ENCODE measurements around the gene ERVK3-1. TPM values are rescaled to one million over a fixed set of nuclear protein-coding genes. Genes with fewer than 3 reads are reported as not detected.

ERVK3-1 gene
- total RNA-seq, 3 donors from 2014 or later, result 44.3 to 72.7 (median 60.0) TPM

DNA sequence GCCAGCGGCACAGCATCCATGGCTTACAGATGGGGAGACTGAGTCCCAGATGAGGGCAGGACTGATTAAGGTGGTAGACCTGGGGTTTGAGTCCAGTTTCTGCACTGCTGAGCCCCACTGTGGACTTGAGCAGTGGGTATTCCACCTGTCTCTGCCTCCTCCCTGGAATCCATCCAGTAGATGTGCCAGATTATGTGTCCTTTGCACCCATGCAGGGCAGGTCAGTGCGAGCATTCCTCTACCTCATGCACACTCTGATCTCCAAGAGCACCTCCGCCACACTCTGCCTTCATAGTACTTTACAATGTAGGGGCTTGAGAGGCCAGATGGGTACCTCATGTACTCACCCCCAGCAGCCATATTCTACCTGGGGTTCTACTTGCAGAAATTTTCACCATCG is 31.6 kb downstream of the ERVK3-1 start:
- H3K36me3 ChIP-seq, result no peaks in the 10 kb centered on the region
- H3K4me3 ChIP-seq, result no peak overlapping the region
- intact Hi-C loops (cut with DNase I; ENCODE audit: low total_unique reads), result no loop called here
- H3K4me1 ChIP-seq, result no peaks in the 10 kb centered on the region
- H3K9me3 ChIP-seq, result peaks cover 0 to 4% of the 10 kb centered on the region in 2 donors
- no peak for TF ChIP-seq POLR2AphosphoS5 (IDR thresholded peaks at IDR 0.05)
- TF ChIP-seq POLR2A (IDR thresholded peaks at IDR 0.05), result no peak
- TF ChIP-seq, protein P1, sequence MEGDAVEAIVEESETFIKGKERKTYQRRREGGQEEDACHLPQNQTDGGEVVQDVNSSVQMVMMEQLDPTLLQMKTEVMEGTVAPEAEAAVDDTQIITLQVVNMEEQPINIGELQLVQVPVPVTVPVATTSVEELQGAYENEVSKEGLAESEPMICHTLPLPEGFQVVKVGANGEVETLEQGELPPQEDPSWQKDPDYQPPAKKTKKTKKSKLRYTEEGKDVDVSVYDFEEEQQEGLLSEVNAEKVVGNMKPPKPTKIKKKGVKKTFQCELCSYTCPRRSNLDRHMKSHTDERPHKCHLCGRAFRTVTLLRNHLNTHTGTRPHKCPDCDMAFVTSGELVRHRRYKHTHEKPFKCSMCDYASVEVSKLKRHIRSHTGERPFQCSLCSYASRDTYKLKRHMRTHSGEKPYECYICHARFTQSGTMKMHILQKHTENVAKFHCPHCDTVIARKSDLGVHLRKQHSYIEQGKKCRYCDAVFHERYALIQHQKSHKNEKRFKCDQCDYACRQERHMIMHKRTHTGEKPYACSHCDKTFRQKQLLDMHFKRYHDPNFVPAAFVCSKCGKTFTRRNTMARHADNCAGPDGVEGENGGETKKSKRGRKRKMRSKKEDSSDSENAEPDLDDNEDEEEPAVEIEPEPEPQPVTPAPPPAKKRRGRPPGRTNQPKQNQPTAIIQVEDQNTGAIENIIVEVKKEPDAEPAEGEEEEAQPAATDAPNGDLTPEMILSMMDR (IDR thresholded peaks at IDR 0.05), result no peak
- H3K27ac ChIP-seq, result no peak overlapping the region
- no peak for DNase-seq (ENCODE audit: low spot score in 2 of 2)
- no peaks in the 10 kb centered on the region for H3K27me3 ChIP-seq

DNA sequence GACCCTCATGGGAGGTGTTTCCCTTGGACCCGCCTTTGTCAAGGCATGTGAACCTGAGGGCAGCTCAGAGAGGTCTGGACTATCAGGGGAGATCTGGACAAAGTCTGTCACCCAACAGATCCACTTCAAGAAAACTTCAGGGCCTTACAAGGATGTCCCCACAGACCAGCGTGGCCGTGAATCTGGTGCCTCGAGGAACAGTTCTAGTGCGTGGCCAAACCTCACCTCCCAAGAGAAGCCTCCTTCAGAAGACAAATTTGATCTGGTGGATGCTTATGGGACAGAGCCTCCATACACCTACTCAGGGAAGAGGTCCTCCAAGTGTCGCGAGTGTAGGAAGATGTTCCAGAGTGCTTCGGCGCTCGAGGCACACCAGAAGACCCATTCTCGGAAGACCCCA is 33.2 kb downstream of the ERVK3-1 start:
- no peaks in the 10 kb centered on the region for H3K27me3 ChIP-seq
- intact Hi-C loops (cut with DNase I; ENCODE audit: low total_unique reads), result no loop called here
- no peak overlapping the region for H3K4me3 ChIP-seq
- H3K27ac ChIP-seq, result no peak overlapping the region
- no peak for TF ChIP-seq POLR2AphosphoS5 (IDR thresholded peaks at IDR 0.05)
- TF ChIP-seq, protein P1 (IDR thresholded peaks at IDR 0.05), result no peak
- no peak for TF ChIP-seq POLR2A (IDR thresholded peaks at IDR 0.05)
- peaks cover 0 to 4% of the 10 kb centered on the region in 2 donors for H3K9me3 ChIP-seq
- no peaks in the 10 kb centered on the region for H3K36me3 ChIP-seq
- no peak for DNase-seq (ENCODE audit: low spot score in 2 of 2)
- H3K4me1 ChIP-seq, result no peaks in the 10 kb centered on the region

DNA sequence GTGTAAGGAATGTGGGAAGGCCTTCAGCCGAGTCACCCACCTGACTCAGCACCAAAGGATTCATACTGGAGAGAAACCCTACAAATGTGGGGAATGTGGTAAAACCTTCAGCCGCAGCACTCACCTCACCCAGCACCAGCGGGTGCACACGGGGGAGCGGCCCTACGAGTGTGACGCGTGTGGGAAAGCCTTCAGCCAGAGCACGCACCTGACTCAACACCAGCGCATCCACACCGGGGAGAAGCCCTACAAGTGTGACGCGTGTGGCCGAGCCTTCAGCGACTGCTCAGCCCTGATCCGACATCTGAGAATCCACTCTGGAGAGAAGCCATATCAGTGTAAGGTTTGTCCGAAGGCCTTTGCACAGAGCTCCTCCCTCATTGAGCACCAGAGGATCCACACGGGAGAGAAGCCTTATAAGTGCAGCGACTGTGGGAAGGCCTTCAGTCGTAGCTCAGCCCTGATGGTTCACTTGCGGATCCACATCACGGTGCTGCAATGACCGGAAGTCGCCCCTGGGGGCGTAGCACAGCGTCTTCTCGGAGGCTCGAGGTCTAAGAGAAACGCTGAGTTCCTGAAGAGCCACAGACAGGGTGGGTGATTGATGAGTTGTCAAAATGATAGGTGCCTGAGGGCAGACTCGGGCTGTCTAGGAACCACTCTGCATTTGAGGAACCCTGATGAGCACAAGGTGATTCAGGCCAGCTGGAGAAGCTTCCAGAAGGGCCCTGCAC is 33.8 kb downstream of the ERVK3-1 start:
- TF ChIP-seq POLR2A (IDR thresholded peaks at IDR 0.05) (no peak), POLR2AphosphoS5 (IDR thresholded peaks at IDR 0.05) (no peak)
- TF ChIP-seq, protein P1 (IDR thresholded peaks at IDR 0.05), result no peak
- H3K36me3 ChIP-seq, result no peaks in the 10 kb centered on the region

DNA sequence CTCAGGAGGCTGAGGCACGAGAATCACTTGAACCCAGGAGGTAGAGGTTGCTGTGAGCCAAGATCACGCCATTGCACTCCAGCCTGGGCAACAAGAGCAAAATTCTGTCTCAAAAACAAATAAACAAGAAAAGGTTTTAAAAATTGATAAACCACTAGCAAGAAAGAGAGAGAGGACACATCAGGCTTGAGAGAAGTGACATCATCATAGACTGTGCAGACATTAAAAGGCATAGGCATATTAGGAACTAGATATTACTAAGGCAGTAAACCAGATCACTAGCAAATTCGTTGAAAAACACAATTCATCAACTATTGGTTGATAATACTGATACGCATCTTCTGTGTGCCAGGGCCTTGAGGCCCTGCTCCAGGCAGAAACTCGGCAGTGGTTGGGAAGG is 40.4 kb downstream of the ERVK3-1 start:
- no peaks in the 10 kb centered on the region for H3K36me3 ChIP-seq
- H3K27me3 ChIP-seq, result no peaks in the 10 kb centered on the region
- H3K9me3 ChIP-seq, result no peaks in the 10 kb centered on the region
- no peak for DNase-seq (ENCODE audit: low spot score in 2 of 2)
- intact Hi-C loops (cut with DNase I; ENCODE audit: low total_unique reads), result no loop called here
- TF ChIP-seq POLR2AphosphoS5 (IDR thresholded peaks at IDR 0.05) (no peak), POLR2A (IDR thresholded peaks at IDR 0.05) (no peak)
- TF ChIP-seq, protein P1 (IDR thresholded peaks at IDR 0.05), result no peak
- no peaks in the 10 kb centered on the region for H3K4me1 ChIP-seq
- H3K27ac ChIP-seq, result peak overlapping the region in 1 of 2 donors; percentile 19
- H3K4me3 ChIP-seq, result no peak overlapping the region

More for the DNA sequence above, 33.8 kb downstream of the ERVK3-1 start:
- Histone ChIP-seq H3K27ac (no peak overlapping the region), H3K4me1 (no peaks in the 10 kb centered on the region), H3K4me3 (no peak overlapping the region), H3K27me3 (no peaks in the 10 kb centered on the region), H3K9me3 (peaks cover 0 to 4% of the 10 kb centered on the region in 2 donors)
- intact Hi-C loops (cut with DNase I; ENCODE audit: low total_unique reads), result no loop called here
- DNase-seq (ENCODE audit: low spot score in 2 of 2), result no peak

Data from breast epithelium (tissue), 4 donors.